NCI-H187 (cell line): ENCODE measurements around the gene CASZ1.

ENCODE experiments used
- DNase-seq, 2 experiments: peaks; one replicate each; lab custom pipeline; 2025; lab: John Stamatoyannopoulos, UW

CASZ1 gene

DNA sequence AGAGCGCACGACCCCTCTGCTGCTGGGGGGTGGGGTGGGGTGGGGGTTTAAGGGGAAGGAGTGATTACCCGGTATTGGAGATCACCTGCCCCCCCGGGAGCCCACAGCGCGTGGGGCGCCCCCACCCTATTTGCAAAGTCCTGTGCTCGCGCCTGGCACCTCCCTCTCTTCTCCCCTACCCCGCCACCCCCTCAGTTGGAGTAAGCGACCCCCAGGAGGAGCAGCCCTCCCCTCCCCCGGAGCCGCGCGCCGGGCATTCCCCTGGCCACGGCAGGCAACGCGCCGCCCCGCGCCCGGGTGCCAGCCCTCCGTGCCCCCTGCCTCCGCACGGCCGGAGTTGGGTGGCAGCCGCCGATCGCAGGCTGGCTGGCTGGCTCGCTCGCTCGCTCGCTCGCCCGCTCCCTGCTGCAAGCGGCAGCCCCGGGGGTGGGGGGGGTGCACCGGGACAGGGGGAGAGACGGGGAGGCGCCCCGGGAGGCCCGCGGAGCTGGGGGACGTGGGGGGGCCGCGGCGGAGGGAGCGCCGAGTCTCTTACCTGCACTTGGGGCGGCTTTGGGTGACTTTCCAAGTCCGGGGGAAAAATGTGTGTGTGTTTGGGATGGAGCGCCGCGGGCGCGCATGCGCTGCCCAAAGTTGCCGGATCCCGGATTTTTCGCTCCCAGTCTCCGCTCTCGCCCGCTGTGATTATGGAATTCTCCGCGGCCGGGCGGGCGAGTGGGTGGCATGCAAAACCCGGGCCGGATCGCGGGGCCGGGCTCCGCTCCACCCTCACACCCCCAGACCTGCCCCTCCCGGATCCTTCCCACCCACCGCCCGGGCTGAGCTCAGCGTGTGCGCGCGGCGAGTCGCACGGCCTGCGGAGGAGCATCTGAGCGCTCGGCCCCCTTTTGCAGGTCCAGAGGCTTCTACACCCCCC, at the start of gene CASZ1:
Gene CASZ1, minus strand, starts transcription at position 618 of the 916 bp plus-strand sequence. CDS start 102,757 bp downstream, outside the sequence.
- DNase-seq: peak; percentile 79 to 85

- DNase-seq: no peak
Observed at GRCh38 chr1:10843697-10844096, 47.3 kb upstream of the CASZ1 start.

- no peak for DNase-seq
Observed at GRCh38 chr1:10841118-10841517, 44.7 kb upstream of the CASZ1 start.

DNA sequence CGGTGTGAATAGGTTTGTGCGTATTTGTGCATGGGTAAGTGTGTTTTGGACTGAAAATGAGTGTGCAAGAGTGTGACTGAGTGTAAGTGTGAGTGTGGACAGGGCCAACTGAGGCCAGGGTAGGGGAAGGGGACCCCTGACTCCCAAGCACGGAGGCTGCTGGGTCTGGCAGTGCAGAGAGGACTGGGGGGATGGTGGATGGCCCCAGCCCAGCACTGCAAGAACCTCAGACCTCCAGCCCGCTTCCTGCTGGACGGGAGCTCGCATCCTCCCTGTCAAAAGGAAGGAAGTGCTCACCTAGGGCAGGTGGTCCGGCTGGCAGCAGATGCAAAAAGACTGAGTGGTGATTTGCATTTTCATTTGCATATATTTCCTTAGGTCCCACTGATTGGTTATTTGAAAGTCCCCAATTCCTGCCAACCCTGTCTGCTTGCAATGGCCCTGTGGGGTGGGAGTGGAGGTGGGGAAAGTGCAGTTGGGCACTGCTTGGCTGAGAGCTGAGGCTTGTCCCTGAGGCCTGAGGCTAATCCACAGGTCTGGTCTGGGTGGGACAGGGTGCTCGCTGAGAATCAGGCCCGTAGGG, 42.8 kb upstream of the CASZ1 start:
- DNase-seq: no peak

DNA sequence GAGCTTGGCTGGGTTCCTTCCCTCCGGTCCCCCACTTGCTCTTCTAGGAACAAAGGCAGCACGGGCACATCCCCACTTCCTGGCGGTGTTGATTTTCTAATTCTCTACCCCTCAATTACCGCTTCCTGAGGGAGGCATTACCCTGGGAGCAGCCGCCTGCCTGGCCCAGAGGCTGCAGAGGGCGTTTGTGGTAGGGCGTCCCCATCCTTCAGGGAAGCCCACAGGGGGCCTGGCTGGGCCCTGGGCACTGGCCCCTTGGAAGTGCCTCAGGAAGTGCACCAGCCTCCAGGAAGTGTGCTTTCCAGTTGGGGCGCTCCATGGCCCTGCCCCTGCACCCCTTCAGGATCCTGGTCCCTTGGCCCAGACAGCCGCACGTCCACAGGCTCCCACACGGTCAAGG, 42.1 kb upstream of the CASZ1 start:
- DNase-seq: no peak

- no peak for DNase-seq
Observed at GRCh38 chr1:10836726-10837125, 40.3 kb upstream of the CASZ1 start.

- DNase-seq: peak; percentile 78 to 81
Observed at GRCh38 chr1:10835822-10836421, 39.5 kb upstream of the CASZ1 start.

DNA sequence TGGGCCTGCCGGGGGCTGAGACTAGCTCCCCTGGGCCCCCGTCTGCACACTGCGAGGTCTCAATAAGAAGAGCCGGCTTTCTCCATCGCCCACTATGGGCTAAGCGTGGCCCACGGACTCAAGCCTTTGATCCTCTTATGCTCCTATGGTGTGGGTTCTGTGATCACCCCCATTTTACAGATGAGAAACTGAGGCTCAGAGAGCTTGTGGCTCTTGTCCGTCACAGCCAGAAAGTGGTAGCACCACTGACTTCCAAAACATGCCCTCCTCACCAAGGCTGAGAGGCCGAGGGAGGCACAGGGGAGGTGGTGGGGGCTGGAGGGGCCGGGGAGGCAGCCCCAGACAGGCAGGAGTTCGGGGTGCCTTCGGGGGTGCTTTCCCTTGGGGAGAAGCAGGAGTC, 39.0 kb upstream of the CASZ1 start:
- no peak for DNase-seq

GRCh38 chr1:10834770-10835412, 38.4 kb upstream of the CASZ1 start:
- no peak for DNase-seq

GRCh38 chr1:10833630-10834557, 37.4 kb upstream of the CASZ1 start:
- DNase-seq: no peak

GRCh38 chr1:10832703-10833102, 36.3 kb upstream of the CASZ1 start:
- no peak for DNase-seq

DNA sequence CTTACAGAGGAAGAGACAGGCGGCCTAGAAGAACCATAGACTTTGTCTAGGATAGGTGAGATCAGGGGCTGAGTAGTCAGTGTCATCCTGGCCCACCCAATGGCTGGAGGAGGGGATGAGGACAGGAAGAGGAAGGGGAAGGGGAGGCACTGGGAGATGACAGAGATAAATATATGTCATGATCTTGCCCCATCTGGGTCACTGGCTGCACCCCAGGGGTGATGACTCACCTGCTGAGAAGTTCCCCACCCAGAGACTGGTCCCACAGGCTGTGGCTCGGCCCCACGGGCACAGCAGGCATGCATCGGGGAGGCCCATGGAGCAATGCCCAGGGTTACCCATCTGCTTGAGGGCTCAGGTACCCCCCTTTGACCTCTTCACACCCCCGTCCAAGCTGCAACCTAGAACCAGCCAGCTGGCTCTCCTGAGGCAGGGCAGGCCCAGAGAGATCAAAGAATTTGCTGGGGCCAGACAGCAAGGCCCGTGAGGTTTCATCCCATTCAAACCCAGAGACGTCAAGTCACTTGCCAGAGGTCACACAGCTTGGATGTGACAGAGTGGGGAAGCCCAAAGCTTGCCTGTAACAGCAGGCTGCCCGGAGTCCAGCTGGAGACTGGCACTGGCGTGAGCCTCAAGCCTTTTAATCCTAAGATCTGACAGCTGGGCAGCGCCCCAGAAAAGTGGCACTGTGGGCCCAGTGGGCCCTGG, 34.7 kb upstream of the CASZ1 start:
- DNase-seq: no peak

- DNase-seq: no peak
Observed at GRCh38 chr1:10829965-10830515, 33.6 kb upstream of the CASZ1 start.

DNA sequence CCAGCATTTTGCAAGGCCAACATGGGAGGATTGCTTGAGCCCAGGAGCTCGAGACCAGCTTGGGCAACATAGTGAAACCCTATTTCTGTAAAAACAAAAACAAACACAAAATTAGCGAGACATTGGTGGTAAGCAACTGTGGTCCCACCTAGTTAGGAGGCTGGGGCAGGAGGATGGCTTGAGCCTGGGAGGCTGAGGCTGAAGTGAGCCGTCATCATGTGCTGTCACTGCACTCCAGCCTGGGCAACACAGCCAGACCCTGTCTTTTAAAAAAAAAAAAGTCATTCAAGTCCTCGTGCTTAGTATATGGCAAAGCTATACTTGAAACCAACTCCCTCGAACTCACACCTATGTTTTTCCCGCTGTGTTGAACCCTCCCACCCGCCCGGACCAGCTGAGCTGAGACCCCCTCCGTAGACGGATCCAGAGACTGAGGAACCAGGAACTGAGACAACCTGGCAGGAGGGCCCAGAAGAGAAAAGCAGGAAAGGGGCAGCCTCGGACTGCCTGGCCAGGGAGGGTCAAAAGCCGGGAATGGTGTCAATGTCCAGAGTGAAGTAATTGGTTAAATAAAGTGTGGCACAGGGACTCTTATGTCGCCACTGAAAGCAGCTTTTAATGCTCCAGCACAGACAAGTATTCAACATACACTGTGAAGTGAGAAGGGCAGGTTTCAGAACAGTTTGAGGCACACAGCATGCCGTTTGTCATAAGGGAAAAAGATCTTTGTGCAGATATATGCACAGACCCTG, 32.8 kb upstream of the CASZ1 start:
- no peak for DNase-seq

DNA sequence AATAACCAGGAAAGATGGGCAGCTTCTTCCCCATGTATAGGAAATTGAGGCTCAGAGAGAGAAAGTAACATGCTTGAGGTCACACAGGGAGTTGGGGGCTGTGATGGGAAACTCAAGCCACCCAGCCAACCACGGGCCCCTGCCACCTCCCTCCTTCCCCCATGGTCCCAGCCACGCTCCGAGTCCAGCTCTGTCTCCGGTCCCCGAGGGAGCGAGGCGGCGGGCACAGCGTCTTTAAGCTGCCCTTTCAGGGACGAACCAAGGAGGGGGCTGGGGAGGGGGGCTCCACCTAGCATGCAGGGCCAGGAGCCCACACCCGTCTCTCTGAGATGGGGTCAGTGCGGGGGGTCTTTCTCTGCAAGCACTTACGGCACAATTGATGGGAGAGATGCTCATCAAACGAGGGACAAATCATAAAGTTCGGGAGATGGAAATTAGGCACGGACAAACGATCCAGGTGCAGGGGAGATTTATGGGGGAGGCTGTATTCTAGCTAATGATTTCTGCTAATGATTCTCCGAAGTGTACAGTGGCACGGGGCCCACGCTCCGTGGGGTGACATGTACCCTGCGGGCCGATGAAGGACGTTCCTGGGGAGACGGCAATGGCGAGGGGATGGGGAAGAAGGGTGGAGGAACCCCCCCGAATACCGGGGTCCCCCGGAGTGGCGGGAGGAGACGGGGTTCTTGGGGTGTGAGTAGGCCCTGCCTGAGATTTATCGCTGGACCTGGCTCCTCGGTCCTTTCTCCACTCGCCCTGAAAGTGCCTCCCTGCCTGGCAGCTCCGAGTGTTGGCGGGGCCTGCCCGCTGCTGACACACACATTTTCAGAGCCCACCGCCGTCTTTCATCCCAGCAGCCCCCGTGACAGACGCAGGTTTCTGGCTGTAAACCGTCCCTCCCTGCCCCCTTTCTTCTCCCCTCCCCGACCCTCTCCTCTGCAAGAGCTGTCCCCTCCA, 31.2 kb upstream of the CASZ1 start:
- DNase-seq: no peak

DNA sequence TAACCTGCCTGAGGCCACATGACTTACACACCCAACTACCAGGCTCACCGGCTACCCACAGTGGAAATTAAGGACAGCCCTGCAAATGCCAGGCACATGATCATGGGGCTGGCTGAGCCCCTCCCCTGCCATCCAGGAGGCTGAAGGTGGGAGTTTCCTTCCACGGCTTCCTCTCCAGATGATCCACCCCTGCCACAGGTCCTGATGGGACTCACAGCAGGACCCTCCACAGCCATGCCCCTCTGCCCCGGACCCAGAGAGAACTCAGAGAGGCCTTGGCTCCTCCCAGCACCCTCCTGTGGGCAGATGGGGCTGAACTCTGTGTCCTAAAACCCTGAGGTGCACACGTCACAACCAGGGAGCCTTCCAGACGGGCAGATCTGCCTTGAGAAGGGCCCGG, 29.1 kb upstream of the CASZ1 start:
- DNase-seq: no peak

DNA sequence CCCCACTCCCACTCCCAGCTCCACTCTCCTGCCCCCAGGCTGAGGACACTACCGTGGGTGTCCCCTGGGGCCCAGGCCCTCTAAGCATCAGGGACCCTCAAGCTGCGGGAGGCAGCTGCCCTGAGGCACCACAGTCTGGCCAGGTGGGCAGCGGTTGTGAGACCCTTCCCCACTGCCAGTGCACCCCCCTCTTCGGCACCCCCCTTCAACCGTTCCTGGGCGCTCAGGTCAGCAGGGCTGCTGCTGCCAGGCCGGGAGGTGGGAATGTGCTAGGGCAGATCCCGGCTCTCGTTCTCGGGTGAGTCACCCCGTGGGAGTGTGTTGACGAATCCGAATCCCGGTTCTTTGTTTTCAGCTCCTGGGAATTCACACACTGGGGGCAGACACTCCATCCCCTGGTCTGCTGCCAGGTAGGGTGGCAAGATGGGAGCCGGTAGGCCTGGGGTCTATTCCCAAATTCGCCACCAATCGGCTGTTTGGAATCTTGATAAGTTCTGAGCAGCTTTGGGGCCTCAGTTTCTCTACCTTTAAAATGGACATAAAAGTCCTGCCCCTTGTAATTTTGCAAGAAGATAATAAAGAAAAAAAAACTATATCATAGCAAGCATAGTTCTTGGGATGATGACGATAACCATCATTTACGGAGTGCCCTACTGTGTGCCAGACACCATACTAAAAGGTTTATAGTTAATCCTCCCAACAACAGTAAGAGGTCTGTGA, 28.5 kb upstream of the CASZ1 start:
- DNase-seq: no peak

DNA sequence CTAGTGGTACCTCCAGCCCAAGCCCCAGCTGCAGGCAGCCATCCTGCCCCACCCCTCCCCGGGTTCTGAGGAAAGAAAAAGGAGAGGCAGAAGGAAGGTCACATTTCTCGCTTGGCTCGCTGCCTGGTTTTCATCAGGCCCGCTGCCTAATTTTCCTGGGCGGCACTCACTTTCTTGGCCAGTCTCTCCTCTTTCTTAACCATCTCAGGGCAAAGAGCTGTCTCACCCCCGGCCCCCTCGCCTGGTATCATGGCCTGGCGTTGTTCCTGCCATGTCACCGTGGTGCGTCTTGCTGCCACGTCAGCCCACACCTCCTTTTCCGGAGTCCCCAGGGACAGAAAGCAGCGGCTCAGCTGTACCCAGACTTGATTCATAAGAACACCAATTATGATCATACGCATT, 26.6 kb upstream of the CASZ1 start:
- no peak for DNase-seq
